ENCODE data around the gene OBSCN.
A peak's percentile ranks its signal among the peaks of the same experiment; 100 is the strongest.

The OBSCN gene

GRCh38 chr1:228272331-228272791 lies 64.5 kb downstream of the OBSCN start:
- DNase-seq (ENCODE audit: low read depth) = no peak
- no peak for TF ChIP-seq CTCF (IDR thresholded peaks at IDR 0.05; ENCODE audit: low read length, missing control alignments)
- no peak overlapping the region for H3K4me3 ChIP-seq (replicated peaks; ENCODE audit: low read depth, low read length)

- no peak for DNase-seq (ENCODE audit: low read depth)
- no peak for TF ChIP-seq CTCF (IDR thresholded peaks at IDR 0.05; ENCODE audit: low read length, missing control alignments)
- no peak overlapping the region for H3K4me3 ChIP-seq (replicated peaks; ENCODE audit: low read depth, low read length)
These were observed 65.2 kb downstream of the OBSCN start for GRCh38 chr1:228272831-228273571.

- TF ChIP-seq CTCF (IDR thresholded peaks at IDR 0.05; ENCODE audit: low read length, missing control alignments) = no peak
- DNase-seq (ENCODE audit: low read depth) = no peak
- H3K4me3 ChIP-seq (replicated peaks; ENCODE audit: low read depth, low read length) = no peak overlapping the region
These were observed 66.0 kb downstream of the OBSCN start for GRCh38 chr1:228273720-228274451.

- H3K4me3 ChIP-seq (replicated peaks; ENCODE audit: low read depth, low read length) = peak overlapping the region; percentile 63
- DNase-seq (ENCODE audit: low read depth) = no peak
- no peak for TF ChIP-seq CTCF (IDR thresholded peaks at IDR 0.05; ENCODE audit: low read length, missing control alignments)
These were observed 66.8 kb downstream of the OBSCN start for GRCh38 chr1:228274452-228275178.

GRCh38 chr1:228275179-228275429 lies 67.3 kb downstream of the OBSCN start:
- no peak for TF ChIP-seq CTCF (IDR thresholded peaks at IDR 0.05; ENCODE audit: low read length, missing control alignments)
- peak overlapping the region; percentile 63 for H3K4me3 ChIP-seq (replicated peaks; ENCODE audit: low read depth, low read length)
- no peak for DNase-seq (ENCODE audit: low read depth)

GRCh38 chr1:228275430-228276173 lies 67.8 kb downstream of the OBSCN start:
- H3K4me3 ChIP-seq (replicated peaks; ENCODE audit: low read depth, low read length) = peak overlapping the region; percentile 63
- DNase-seq (ENCODE audit: low read depth) = peak; percentile 84
- TF ChIP-seq CTCF (IDR thresholded peaks at IDR 0.05; ENCODE audit: low read length, missing control alignments) = no peak
